ENCODE results near the gene CXCL11.
"Not testable (repeated sequence)": the region's sequence is repeated elsewhere in the genome, so short reads cannot be mapped to it uniquely, and the experiment has no call there.

Gene CXCL11

GRCh38 chr4:76061421-76061820, 25.6 kb upstream of the CXCL11 start:
- whole genome bisulfite sequencing, 2 experiments = 92 to 95% methylated on average over 1 of the region's 1 CpG
- Histone ChIP-seq H3K4me1 (ENCODE audit: control insufficient read depth, insufficient read depth, low read length) (no peaks in the 10 kb centered on the region), H3K27me3 (ENCODE audit: control insufficient read depth, insufficient read depth, low read length, poor library complexity, severe bottlenecking) (no peaks in the 10 kb centered on the region), H3K27ac (ENCODE audit: insufficient read depth, low read depth, low read length, poor library complexity, severe bottlenecking) (no peak overlapping the region), H3K36me3 (ENCODE audit: control insufficient read depth, insufficient read depth, low read length) (no peaks in the 10 kb centered on the region), H3K9me3 (ENCODE audit: control insufficient read depth, low read length) (no peaks in the 10 kb centered on the region), H3K4me3 (ENCODE audit: insufficient read depth, low read depth, low read length) (no peak overlapping the region)

DNA sequence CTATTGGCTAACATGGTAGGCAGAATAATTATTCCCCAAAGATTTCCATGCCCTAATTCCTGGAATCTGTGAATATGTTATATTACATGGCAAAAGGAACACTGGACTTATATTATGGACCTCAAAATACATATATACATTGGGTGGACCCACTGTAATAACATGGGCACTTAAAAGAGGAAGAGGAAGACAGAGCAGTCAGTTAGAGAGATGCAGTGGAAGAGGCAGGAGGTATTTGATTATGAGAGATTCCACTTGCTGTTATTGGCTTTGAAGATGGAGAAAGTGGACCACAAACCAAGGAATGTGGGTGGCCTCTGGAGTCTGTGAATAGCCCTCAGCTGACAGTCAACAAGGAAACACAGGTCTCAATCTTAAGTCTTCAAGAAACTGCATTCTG, 24.6 kb upstream of the CXCL11 start:
- Histone ChIP-seq H3K36me3 (ENCODE audit: control insufficient read depth, insufficient read depth, low read length) (no peaks in the 10 kb centered on the region), H3K27me3 (ENCODE audit: control insufficient read depth, insufficient read depth, low read length, poor library complexity, severe bottlenecking) (no peaks in the 10 kb centered on the region), H3K9me3 (ENCODE audit: control insufficient read depth, low read length) (no peaks in the 10 kb centered on the region), H3K4me1 (ENCODE audit: control insufficient read depth, insufficient read depth, low read length) (no peaks in the 10 kb centered on the region), H3K4me3 (ENCODE audit: insufficient read depth, low read depth, low read length) (no peak overlapping the region), H3K27ac (ENCODE audit: insufficient read depth, low read depth, low read length, poor library complexity, severe bottlenecking) (no peak overlapping the region)

GRCh38 chr4:76059750-76060149, 23.9 kb upstream of the CXCL11 start:
- no peak overlapping the region for H3K4me3 ChIP-seq (ENCODE audit: insufficient read depth, low read depth, low read length)
- H3K9me3 ChIP-seq (ENCODE audit: control insufficient read depth, low read length) = no peaks in the 10 kb centered on the region
- H3K27ac ChIP-seq (ENCODE audit: insufficient read depth, low read depth, low read length, poor library complexity, severe bottlenecking) = no peak overlapping the region
- H3K4me1 ChIP-seq (ENCODE audit: control insufficient read depth, insufficient read depth, low read length) = no peaks in the 10 kb centered on the region
- H3K36me3 ChIP-seq (ENCODE audit: control insufficient read depth, insufficient read depth, low read length) = no peaks in the 10 kb centered on the region
- H3K27me3 ChIP-seq (ENCODE audit: control insufficient read depth, insufficient read depth, low read length, poor library complexity, severe bottlenecking) = no peaks in the 10 kb centered on the region
- 89 to 100% methylated on average over 1 of the region's 1 CpG for WGBS, 2 experiments

DNA sequence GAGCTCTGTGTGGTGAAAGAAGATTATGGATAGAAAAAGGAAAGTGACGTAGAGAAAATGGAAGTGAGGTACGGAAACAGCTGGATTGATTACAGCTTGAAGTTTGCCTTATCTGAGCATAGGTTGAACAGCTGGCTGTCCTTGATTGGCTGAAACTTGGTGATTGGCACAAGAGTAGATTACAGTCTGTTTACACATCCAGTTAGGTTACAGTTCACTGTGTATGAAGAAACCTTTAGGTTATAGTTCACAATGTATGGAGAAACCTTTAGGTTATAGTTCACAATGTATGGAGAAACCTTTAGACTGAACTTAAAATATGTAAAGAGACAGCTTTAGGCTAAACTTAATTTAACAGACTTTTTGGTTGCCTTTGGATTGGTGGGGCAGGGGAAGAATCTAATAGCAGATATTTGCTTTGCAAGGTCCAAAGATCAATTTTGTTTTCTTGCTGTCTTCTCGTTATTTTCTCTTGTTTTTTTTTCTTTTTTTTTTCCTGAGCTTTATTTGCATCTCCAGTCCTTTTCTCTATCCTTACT, 23.1 kb upstream of the CXCL11 start:
- Histone ChIP-seq H3K27ac (ENCODE audit: insufficient read depth, low read depth, low read length, poor library complexity, severe bottlenecking) (no peak overlapping the region), H3K9me3 (ENCODE audit: control insufficient read depth, low read length) (no peaks in the 10 kb centered on the region)
- 94 to 96% methylated on average over 3 of the region's 3 CpGs for WGBS, 2 experiments

DNA sequence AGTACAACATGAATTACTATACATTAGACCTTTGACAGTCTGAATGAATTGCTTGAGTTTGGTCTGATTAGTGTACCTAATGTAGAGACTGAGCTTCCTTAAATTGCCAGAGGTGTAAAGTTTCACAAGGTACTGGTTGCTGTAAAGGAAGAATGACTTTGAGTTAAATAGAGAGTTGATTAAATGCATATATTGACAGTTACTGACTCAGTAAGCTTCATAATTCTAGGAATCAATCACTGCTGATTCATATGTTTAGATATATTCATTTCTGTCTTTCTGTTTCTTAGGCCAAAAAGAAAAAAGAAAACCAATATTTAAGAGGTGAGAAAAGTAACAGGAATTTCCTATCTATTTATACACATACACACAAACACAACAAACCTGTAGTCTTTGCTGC, 22.4 kb upstream of the CXCL11 start:
- H3K4me3 ChIP-seq (ENCODE audit: insufficient read depth, low read depth, low read length) = no peak overlapping the region
- no peak overlapping the region for H3K27ac ChIP-seq (ENCODE audit: insufficient read depth, low read depth, low read length, poor library complexity, severe bottlenecking)
- H3K9me3 ChIP-seq (ENCODE audit: control insufficient read depth, low read length) = no peaks in the 10 kb centered on the region
- peaks cover 4% of the 10 kb centered on the region for H3K4me1 ChIP-seq (ENCODE audit: control insufficient read depth, insufficient read depth, low read length)
- H3K27me3 ChIP-seq (ENCODE audit: control insufficient read depth, insufficient read depth, low read length, poor library complexity, severe bottlenecking) = no peaks in the 10 kb centered on the region
- H3K36me3 ChIP-seq (ENCODE audit: control insufficient read depth, insufficient read depth, low read length) = no peaks in the 10 kb centered on the region

More for the DNA sequence above, 23.1 kb upstream of the CXCL11 start:
- Histone ChIP-seq H3K4me3 (ENCODE audit: insufficient read depth, low read depth, low read length) (no peak overlapping the region), H3K4me1 (ENCODE audit: control insufficient read depth, insufficient read depth, low read length) (peaks cover under 1% of the 10 kb centered on the region), H3K27me3 (ENCODE audit: control insufficient read depth, insufficient read depth, low read length, poor library complexity, severe bottlenecking) (no peaks in the 10 kb centered on the region), H3K36me3 (ENCODE audit: control insufficient read depth, insufficient read depth, low read length) (no peaks in the 10 kb centered on the region)

DNA sequence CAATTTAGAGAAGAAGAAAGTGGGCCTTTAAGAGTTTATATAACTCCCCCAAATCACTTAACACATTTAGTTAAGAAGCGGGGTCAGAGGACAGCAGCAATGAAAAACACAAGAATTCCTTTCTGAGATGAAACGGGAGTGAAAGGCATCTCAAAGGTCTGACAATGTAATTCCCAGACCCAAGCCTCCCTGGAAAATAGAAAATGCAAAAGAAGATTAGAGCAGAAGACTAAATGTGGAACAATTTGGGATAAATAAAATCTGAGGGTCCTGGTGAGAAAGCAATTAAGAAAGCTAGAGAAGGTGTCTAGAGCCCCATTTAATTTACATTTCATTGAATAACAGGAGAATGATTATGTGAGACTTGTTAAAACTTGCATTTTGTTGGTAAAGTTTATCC, 19.6 kb upstream of the CXCL11 start:
- WGBS, 2 experiments = 46 to 49% methylated on average over 2 of the region's 2 CpGs
- Histone ChIP-seq H3K4me1 (ENCODE audit: control insufficient read depth, insufficient read depth, low read length) (peaks cover 4% of the 10 kb centered on the region), H3K27me3 (ENCODE audit: control insufficient read depth, insufficient read depth, low read length, poor library complexity, severe bottlenecking) (no peaks in the 10 kb centered on the region), H3K9me3 (ENCODE audit: control insufficient read depth, low read length) (no peaks in the 10 kb centered on the region), H3K36me3 (ENCODE audit: control insufficient read depth, insufficient read depth, low read length) (no peaks in the 10 kb centered on the region), H3K27ac (ENCODE audit: insufficient read depth, low read depth, low read length, poor library complexity, severe bottlenecking) (no peak overlapping the region), H3K4me3 (ENCODE audit: insufficient read depth, low read depth, low read length) (no peak overlapping the region)

GRCh38 chr4:76055016-76055415, 19.1 kb upstream of the CXCL11 start:
- WGBS, 2 experiments = 97% methylated on average over 2 of the region's 2 CpGs
- Histone ChIP-seq H3K36me3 (ENCODE audit: control insufficient read depth, insufficient read depth, low read length) (no peaks in the 10 kb centered on the region), H3K4me1 (ENCODE audit: control insufficient read depth, insufficient read depth, low read length) (peaks cover 4% of the 10 kb centered on the region), H3K4me3 (ENCODE audit: insufficient read depth, low read depth, low read length) (no peak overlapping the region), H3K27ac (ENCODE audit: insufficient read depth, low read depth, low read length, poor library complexity, severe bottlenecking) (no peak overlapping the region), H3K27me3 (ENCODE audit: control insufficient read depth, insufficient read depth, low read length, poor library complexity, severe bottlenecking) (no peaks in the 10 kb centered on the region), H3K9me3 (ENCODE audit: control insufficient read depth, low read length) (no peaks in the 10 kb centered on the region)

- Histone ChIP-seq H3K36me3 (ENCODE audit: control insufficient read depth, insufficient read depth, low read length) (no peaks in the 10 kb centered on the region), H3K27me3 (ENCODE audit: control insufficient read depth, insufficient read depth, low read length, poor library complexity, severe bottlenecking) (no peaks in the 10 kb centered on the region), H3K4me1 (ENCODE audit: control insufficient read depth, insufficient read depth, low read length) (peaks cover 4% of the 10 kb centered on the region), H3K27ac (ENCODE audit: insufficient read depth, low read depth, low read length, poor library complexity, severe bottlenecking) (no peak overlapping the region), H3K4me3 (ENCODE audit: insufficient read depth, low read depth, low read length) (no peak overlapping the region), H3K9me3 (ENCODE audit: control insufficient read depth, low read length) (no peaks in the 10 kb centered on the region)
- 36 to 51% methylated on average over 4 of the region's 4 CpGs for WGBS, 2 experiments
Observed at GRCh38 chr4:76053730-76054129, 17.9 kb upstream of the CXCL11 start.

- not testable (repeated sequence) for H3K4me3 ChIP-seq (ENCODE audit: insufficient read depth, low read depth, low read length); H3K27ac ChIP-seq (ENCODE audit: insufficient read depth, low read depth, low read length, poor library complexity, severe bottlenecking)
- WGBS, 2 experiments = 89 to 91% methylated on average over 27 of the region's 27 CpGs
Observed at GRCh38 chr4:76050560-76051050, 14.7 kb upstream of the CXCL11 start.

DNA sequence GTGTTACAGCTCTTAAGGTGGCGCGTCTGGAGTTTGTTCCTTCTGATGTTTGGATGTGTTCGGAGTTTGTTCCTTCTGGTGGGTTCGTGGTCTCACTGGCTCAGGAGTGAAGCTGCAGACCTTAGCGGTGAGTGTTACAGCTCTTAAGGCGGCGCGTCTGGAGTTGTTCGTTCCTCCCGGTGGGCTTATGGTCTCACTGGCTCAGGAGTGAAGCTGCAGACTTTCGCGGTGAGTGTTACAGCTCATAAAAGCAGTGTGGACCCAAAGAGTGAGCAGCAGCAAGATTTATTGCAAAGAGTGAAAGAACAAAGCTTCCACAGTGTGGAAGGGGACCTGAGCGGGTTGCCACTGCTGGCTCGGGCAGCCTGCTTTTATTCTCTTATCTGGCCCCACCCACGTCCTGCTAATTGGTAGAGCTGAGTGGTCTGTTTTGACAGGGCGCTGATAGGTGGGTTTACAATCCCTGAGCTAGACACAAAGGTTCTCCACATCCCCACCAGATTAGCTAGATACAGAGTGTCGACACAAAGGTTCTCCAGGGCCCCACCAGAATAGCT, 14.1 kb upstream of the CXCL11 start:
- H3K27ac ChIP-seq (ENCODE audit: insufficient read depth, low read depth, low read length, poor library complexity, severe bottlenecking); H3K4me1 ChIP-seq (ENCODE audit: control insufficient read depth, insufficient read depth, low read length); H3K36me3 ChIP-seq (ENCODE audit: control insufficient read depth, insufficient read depth, low read length); H3K9me3 ChIP-seq (ENCODE audit: control insufficient read depth, low read length); H3K4me3 ChIP-seq (ENCODE audit: insufficient read depth, low read depth, low read length); H3K27me3 ChIP-seq (ENCODE audit: control insufficient read depth, insufficient read depth, low read length, poor library complexity, severe bottlenecking): not testable (repeated sequence)
- 93 to 94% methylated on average over 16 to 17 of the region's 17 CpGs for WGBS, 2 experiments

More at GRCh38 chr4:76050560-76051050, 14.7 kb upstream of the CXCL11 start:
- H3K4me1 ChIP-seq (ENCODE audit: control insufficient read depth, insufficient read depth, low read length); H3K36me3 ChIP-seq (ENCODE audit: control insufficient read depth, insufficient read depth, low read length); H3K9me3 ChIP-seq (ENCODE audit: control insufficient read depth, low read length); H3K27me3 ChIP-seq (ENCODE audit: control insufficient read depth, insufficient read depth, low read length, poor library complexity, severe bottlenecking): not testable (repeated sequence)

DNA sequence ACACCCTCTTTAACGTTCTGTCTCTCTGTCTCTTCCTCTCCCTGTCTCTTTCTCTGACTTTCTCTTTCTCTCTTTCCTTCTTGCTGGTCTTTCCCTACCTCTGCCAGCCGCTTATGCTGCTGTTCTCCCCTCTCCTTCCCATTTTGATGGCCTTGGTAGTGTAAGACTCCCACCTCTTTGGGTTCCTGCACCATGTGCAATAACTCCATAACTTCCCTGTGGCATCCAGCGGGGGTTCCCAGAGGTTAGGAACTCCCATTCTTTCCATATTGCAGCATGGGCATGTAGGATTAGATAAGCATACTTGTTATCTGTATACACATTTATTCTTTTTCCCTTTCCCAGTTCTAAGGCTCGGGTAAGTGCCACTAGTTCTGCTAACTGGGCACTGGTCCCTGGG, 8.8 kb upstream of the CXCL11 start:
- 90 to 96% methylated on average over 3 to 4 of the region's 4 CpGs for WGBS, 2 experiments
- not testable (repeated sequence) for H3K27ac ChIP-seq (ENCODE audit: insufficient read depth, low read depth, low read length, poor library complexity, severe bottlenecking); H3K4me3 ChIP-seq (ENCODE audit: insufficient read depth, low read depth, low read length); H3K27me3 ChIP-seq (ENCODE audit: control insufficient read depth, insufficient read depth, low read length, poor library complexity, severe bottlenecking); H3K36me3 ChIP-seq (ENCODE audit: control insufficient read depth, insufficient read depth, low read length); H3K4me1 ChIP-seq (ENCODE audit: control insufficient read depth, insufficient read depth, low read length); H3K9me3 ChIP-seq (ENCODE audit: control insufficient read depth, low read length)
